HepG2 (cell line): Measurements from ENCODE around the gene FANCL. TPM values are rescaled to one million over a fixed set of nuclear protein-coding genes. Genes with fewer than 3 reads are reported as not detected.

ENCODE experiments used
- ATAC-seq: fragments of 200-7000 bp; cut with Tn5 transposase; 3 replicates; pipeline ENCODE4 v1.9.1; 2020; ENCODE audit warnings: mild to moderate bottlenecking, moderate library complexity
- BruUV-seq: library from RNA; stranded (reverse); fragments of 400-500 nt; replicated peaks from 2 replicates; lab custom pipeline; 2021; lab: Mats Ljungman, UMichigan
- CTCF ChIA-PET: fragments of 300-600 bp; formaldehyde crosslinking; extraction: SDS; loops from one replicate; lab custom pipeline; 2021; ENCODE audit warnings: low total read pairs, inconsistent platforms, low intra/inter-chr PET ratio; lab: Yijun Ruan, JAX
- POLR2A ChIA-PET: fragments of 350-600 bp; sonication (Branson Sonifier 250); formaldehyde crosslinking; loops from one replicate; lab custom pipeline; 2020; ENCODE audit warnings: antibody characterized with exemption, inconsistent platforms; lab: Yijun Ruan, JAX
- DNase-seq: peaks from one replicate; pipeline ENCODE4 v3.0.0-alpha.2; 2015; ENCODE audit warnings: low spot score
- FAIRE-seq: peaks from 3 replicates; lab custom pipeline; 2011; peaks lifted over from hg19 to GRCh38; lab: Jason Lieb, UNC
- H2AFZ ChIP-seq: one replicate; pipeline ENCODE4 v1.6.1; 2011; ENCODE audit warnings: low read length, inconsistent platforms
- H3K27ac ChIP-seq: fragments of 300-600 bp; 3 replicates; pipeline ENCODE4 v1.8.0; 2011; ENCODE audit warnings: mixed run types, mild to moderate bottlenecking, mixed read lengths, low read length, inconsistent platforms; ENCODE audit not compliant: insufficient read depth; ENCODE audit errors: extremely low read length
- H3K27me3 ChIP-seq, 2 experiments: fragments of 200-600 bp in 1 of 2; 2 replicates in 1 of 2; 3 replicates in 1 of 2; pipeline versions ENCODE4 v1.6.0 to v1.8.0; 2011; ENCODE audit warnings: low read length in 2 of 2, mild to moderate bottlenecking in 2 of 2, moderate library complexity in 2 of 2, inconsistent platforms in 1 of 2; ENCODE audit not compliant: insufficient read depth in 2 of 2, control insufficient read depth in 1 of 2
- H3K36me3 ChIP-seq, 2 experiments: fragments of 200-600 bp in 1 of 2; replicated peaks in 1 of 2; 2 replicates in 1 of 2; 3 replicates in 1 of 2; pipeline versions ENCODE4 v1.5.1 to v1.8.0; 2011; ENCODE audit warnings: low read length in 2 of 2, inconsistent platforms in 1 of 2; ENCODE audit not compliant: insufficient read depth in 2 of 2, control insufficient read depth in 1 of 2
- H3K4me1 ChIP-seq: 2 replicates; pipeline ENCODE4 v1.5.1; 2012; ENCODE audit warnings: low read length, inconsistent platforms; ENCODE audit not compliant: insufficient read depth
- H3K4me2 ChIP-seq: 2 replicates; pipeline ENCODE4 v1.6.0; 2011; ENCODE audit warnings: low read depth, low read length, inconsistent platforms
- H3K4me3 ChIP-seq, 3 experiments: fragments of 200-600 bp in 1 of 3; sonication (generic), shearing (Covaris generic) in 1 of 3; replicated peaks in 1 of 3; 2 replicates each; pipeline ENCODE4 v1.5.1; 2011 to 2016; ENCODE audit warnings: low read length in 3 of 3, inconsistent platforms in 2 of 3, low read depth in 2 of 3, mild to moderate bottlenecking in 2 of 3, control low read depth in 1 of 3, mixed read lengths in 1 of 3; ENCODE audit not compliant: insufficient read depth in 1 of 3
- H3K79me2 ChIP-seq: one replicate; pipeline ENCODE4 v1.6.1; 2011; ENCODE audit warnings: low read length, inconsistent platforms; ENCODE audit not compliant: insufficient read depth
- H3K9ac ChIP-seq: 2 replicates; pipeline ENCODE4 v1.6.0; 2011; ENCODE audit warnings: mild to moderate bottlenecking, low read depth, low read length, inconsistent platforms; ENCODE audit not compliant: insufficient read depth
- H3K9me3 ChIP-seq: 2 replicates; pipeline ENCODE4 v1.5.1; 2012; ENCODE audit warnings: mild to moderate bottlenecking, low read length
- H4K20me1 ChIP-seq: 2 replicates; pipeline ENCODE4 v1.6.0; 2011; ENCODE audit warnings: inconsistent platforms, mild to moderate bottlenecking, low read length, moderate library complexity; ENCODE audit not compliant: insufficient read depth
- CBX1 ChIP-seq: IDR thresholded peaks from one replicate; pipeline ENCODE4 v1.6.1; 2016; ENCODE audit warnings: antibody characterized with exemption, low read depth
- GPN1 ChIP-seq: sonication (generic); formaldehyde crosslinking; IDR thresholded peaks from 2 replicates; pipeline ENCODE4 v1.5.1; 2020; ENCODE audit warnings: missing genetic modification reagents, borderline replicate concordance
- ISX ChIP-seq: sonication (generic); formaldehyde crosslinking; conservative IDR thresholded peaks from 2 replicates; pipeline ENCODE4 v1.5.0; 2020; ENCODE audit warnings: missing genetic modification reagents
- KDM6A ChIP-seq: IDR thresholded peaks from 2 replicates; pipeline ENCODE4 v1.6.1; 2016; ENCODE audit warnings: low read depth
- MAFK ChIP-seq, 2 experiments: IDR thresholded peaks in 1 of 2; conservative IDR thresholded peaks in 1 of 2; 2 replicates each; pipeline ENCODE4 v1.6.1; 2011; ENCODE audit warnings: improper control_type of control experiment in 2 of 2, low read length in 2 of 2
- NFE2L2 ChIP-seq: fragments of 150-350 bp; IDR thresholded peaks from 2 replicates; pipeline ENCODE4 v1.6.1; 2014; ENCODE audit warnings: low read length
- TCF7 ChIP-seq: sonication (generic); IDR thresholded peaks from 2 replicates; pipeline ENCODE4 v1.6.1; 2016; ENCODE audit warnings: antibody characterized with exemption, low read depth
- XBP1 ChIP-seq: sonication (generic); formaldehyde crosslinking; IDR thresholded peaks from 2 replicates; pipeline ENCODE4 v1.5.0; 2020; ENCODE audit warnings: missing genetic modification reagents
- ZFP90 ChIP-seq: sonication (generic); formaldehyde crosslinking; IDR thresholded peaks from 2 replicates; pipeline ENCODE4 v1.8.0; 2022; ENCODE audit warnings: missing genetic modification reagents, mild to moderate bottlenecking, inconsistent platforms, borderline replicate concordance
- ZNF841 ChIP-seq: sonication (generic); formaldehyde crosslinking; IDR thresholded peaks from 2 replicates; pipeline ENCODE4 v1.8.1; 2023; ENCODE audit warnings: missing genetic modification reagents, borderline replicate concordance
- whole genome bisulfite sequencing: methylation state at CpG from one replicate; pipeline ENCODE4 v1.1.6; 2017; ENCODE audit warnings: low lambda C conversion rate; 5-methylcytosine and 5-hydroxymethylcytosine counted together
- in situ Hi-C: cut with HindIII; loops from 2 replicates; pipeline ENCODE4 v1.10.0; 2017; ENCODE audit warnings: low pct_unique_long_range_greater_than_20kb; ENCODE audit not compliant: extremely low pct_ligation_motif_present
- intact Hi-C: fragments of 100-400 bp; cut with micrococcal nuclease; formaldehyde crosslinking; loops from one replicate; pipeline ENCODE4 v1.10.0; 2022; ENCODE audit not compliant: unreplicated experiment
- polyA plus RNA-seq, 8 experiments: library from polyadenylated mRNA; depleted of rRNA in 3 of 8; stranded (reverse) in 7 of 8; unstranded in 1 of 8; fragments of >200 nt; fragmentation: Illumina TruSeq in 4 of 8; extraction: Trizol in 4 of 8; gene quantifications; 2 replicates each; pipeline versions ENCODE4 v1.2.1 to v1.2.3, GENCODE V29; 2011 to 2016; ENCODE audit warnings: low read depth in 4 of 8, missing spikeins in 1 of 8, mixed read lengths in 1 of 8; ENCODE audit not compliant: insufficient read depth in 1 of 8
- total RNA-seq, 5 experiments: library from RNA; depleted of rRNA; stranded (reverse); fragments of >200 nt; fragmentation: Illumina TruSeq; extraction: Trizol; gene quantifications; 2 replicates each; pipeline ENCODE4 v1.2.3, GENCODE V29; 2016; ENCODE audit warnings: low read depth in 1 of 5
- TF ChIP-seq, protein P1 (sequence below): IDR thresholded peaks from 2 replicates; pipeline ENCODE4 v1.6.1; 2016
- TF ChIP-seq, protein P2 (sequence below): sonication (generic); formaldehyde crosslinking; IDR thresholded peaks from 2 replicates; pipeline ENCODE4 v1.8.1; 2023; ENCODE audit warnings: mild to moderate bottlenecking, inconsistent platforms, moderate library complexity, missing genetic modification reagents, borderline replicate concordance
- TF ChIP-seq, protein P3 (sequence below), 2 experiments: IDR thresholded peaks; 2 replicates each; pipeline ENCODE4 v1.6.1; 2011 to 2012; ENCODE audit warnings: low read length in 2 of 2, borderline replicate concordance in 1 of 2, low read depth in 1 of 2, mild to moderate bottlenecking in 1 of 2, moderate library complexity in 1 of 2

FANCL gene
- total and polyA plus RNA-seq, 2 of the 13 experiments (the other 11 are each of a cell fraction or from before 2014, with no cell fraction given) = 40.7 to 66.8 TPM

DNA sequence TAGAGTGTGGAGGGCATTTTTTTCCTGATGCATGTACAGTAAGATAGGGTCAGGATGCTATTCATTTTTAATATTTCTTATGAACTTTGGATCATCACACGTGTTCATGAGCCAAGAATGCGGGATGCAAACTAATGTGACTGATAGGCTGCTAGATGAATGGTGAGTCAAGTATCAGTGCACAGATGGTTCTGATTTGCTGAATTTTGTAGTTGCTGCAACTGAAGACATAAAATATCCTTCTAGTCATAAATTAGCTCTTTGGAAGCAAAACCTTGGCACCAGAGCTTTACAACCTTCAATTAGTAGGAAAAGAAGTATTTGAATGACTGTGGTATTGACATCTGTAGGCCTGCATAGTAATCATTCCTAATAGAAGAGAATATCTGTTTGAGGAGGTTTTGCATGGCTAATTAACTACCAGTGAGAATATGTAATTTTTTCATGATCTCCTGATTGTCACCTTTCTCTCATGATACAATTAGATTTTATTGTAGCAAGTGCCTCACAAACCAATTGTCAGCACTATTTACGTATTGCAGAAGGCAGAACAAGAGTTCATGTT is 100.5 kb downstream of the FANCL start:
- Histone ChIP-seq H3K4me1 (no peaks in the 10 kb centered on the region), H3K27ac (no peak overlapping the region), H3K4me3 (no peak overlapping the region), H2AFZ (no peak overlapping the region), H4K20me1 (no peaks in the 10 kb centered on the region), H3K79me2 (no peaks in the 10 kb centered on the region), H3K27me3 (no peaks in the 10 kb centered on the region), H3K9me3 (no peaks in the 10 kb centered on the region), H3K36me3 (no peaks in the 10 kb centered on the region; a peak in 1 of 5 replicates), H3K4me2 (no peak overlapping the region), H3K9ac (no peak overlapping the region)
- no peak for ATAC-seq
- intact Hi-C loops = no loop called here
- no peak for FAIRE-seq
- TF ChIP-seq, protein P1, sequence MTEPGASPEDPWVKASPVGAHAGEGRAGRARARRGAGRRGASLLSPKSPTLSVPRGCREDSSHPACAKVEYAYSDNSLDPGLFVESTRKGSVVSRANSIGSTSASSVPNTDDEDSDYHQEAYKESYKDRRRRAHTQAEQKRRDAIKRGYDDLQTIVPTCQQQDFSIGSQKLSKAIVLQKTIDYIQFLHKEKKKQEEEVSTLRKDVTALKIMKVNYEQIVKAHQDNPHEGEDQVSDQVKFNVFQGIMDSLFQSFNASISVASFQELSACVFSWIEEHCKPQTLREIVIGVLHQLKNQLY = no peak
- 0 out of 4 replicates have a peak, but pooled peaks of 1 of the 2 experiments have one; percentile 8 for TF ChIP-seq MAFK (conservative IDR thresholded peaks at IDR 0.05 in 1 of 2, IDR thresholded peaks at IDR 0.05 in 1 of 2; ENCODE audit: low read length in 2 of 2)
- in situ Hi-C loops = no loop called here
- 97% methylated on average over 3 of the region's 3 CpGs for WGBS
- CTCF ChIA-PET = no interaction called here
- BruUV-seq = no TSS peak
- no peak for DNase-seq
- POLR2A ChIA-PET = no interaction called here

DNA sequence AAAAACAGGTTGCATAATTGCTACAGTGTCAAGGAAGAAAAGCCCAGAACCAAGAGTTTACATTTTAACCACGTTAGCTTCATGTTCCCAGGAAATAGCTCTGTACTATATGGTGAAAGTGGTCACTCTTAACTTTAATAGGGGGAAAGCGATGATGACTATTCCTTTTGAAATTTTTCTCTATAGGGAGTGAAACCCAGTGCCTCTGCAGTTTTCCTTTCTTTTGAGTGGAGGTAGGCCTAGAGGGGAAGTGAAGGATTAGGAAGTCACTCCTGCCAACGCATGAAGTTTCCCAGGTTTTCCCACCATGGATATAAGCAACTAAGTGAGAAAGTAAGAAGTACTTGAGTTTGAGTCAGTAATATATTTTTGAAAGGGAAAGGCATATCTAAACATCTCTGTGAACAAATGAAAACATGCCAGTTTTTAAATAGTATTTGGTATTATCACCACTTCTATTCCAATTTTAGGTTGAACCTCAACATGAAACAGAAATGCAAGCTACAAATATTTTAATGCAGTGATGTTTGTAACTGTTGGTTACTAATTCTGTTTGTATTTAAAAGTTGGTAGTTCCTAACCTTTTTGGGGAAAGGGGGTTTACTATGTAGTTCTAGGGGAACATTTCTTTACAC is 102.6 kb downstream of the FANCL start:
- ATAC-seq (no peak), FAIRE-seq (no peak), DNase-seq (no peak)
- WGBS = 97% methylated on average over 3 of the region's 3 CpGs
- Histone ChIP-seq H3K9ac (no peak overlapping the region), H3K9me3 (no peaks in the 10 kb centered on the region), H3K27ac (no peak overlapping the region), H3K27me3 (no peaks in the 10 kb centered on the region), H3K79me2 (no peaks in the 10 kb centered on the region), H2AFZ (no peak overlapping the region), H3K4me2 (no peak overlapping the region), H3K4me1 (no peaks in the 10 kb centered on the region), H4K20me1 (no peaks in the 10 kb centered on the region), H3K36me3 (no peaks in the 10 kb centered on the region; a peak in 1 of 5 replicates), H3K4me3 (no peak overlapping the region)
- intact Hi-C loops = loop anchor here (10.0 kb wide), 1 partner anchor 226 kb away; no protein-coding TSS in a partner anchor
- CTCF ChIA-PET = no interaction called here
- POLR2A ChIA-PET = no interaction called here
- in situ Hi-C loops = no loop called here
- BruUV-seq = no TSS peak
- no peak for TF ChIP-seq KDM6A (CRISPR knock-in tag)
- TF ChIP-seq, protein P2, sequence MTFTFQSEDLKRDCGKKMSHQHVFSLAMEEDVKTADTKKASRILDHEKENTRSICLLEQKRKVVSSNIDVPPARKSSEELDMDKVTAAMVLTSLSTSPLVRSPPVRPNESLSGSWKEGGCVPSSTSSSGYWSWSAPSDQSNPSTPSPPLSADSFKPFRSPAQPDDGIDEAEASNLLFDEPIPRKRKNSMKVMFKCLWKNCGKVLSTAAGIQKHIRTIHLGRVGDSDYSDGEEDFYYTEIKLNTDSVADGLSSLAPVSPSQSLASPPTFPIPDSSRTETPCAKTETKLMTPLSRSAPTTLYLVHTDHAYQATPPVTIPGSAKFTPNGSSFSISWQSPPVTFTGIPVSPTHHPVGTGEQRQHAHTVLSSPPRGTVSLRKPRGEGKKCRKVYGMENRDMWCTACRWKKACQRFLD (CRISPR knock-in tag) = no peak
- no peak for TF ChIP-seq XBP1
- TF ChIP-seq GPN1 = no peak
- no peak for TF ChIP-seq TCF7
- no peak for TF ChIP-seq ZNF841 (CRISPR knock-in tag)
- TF ChIP-seq, protein P3, sequence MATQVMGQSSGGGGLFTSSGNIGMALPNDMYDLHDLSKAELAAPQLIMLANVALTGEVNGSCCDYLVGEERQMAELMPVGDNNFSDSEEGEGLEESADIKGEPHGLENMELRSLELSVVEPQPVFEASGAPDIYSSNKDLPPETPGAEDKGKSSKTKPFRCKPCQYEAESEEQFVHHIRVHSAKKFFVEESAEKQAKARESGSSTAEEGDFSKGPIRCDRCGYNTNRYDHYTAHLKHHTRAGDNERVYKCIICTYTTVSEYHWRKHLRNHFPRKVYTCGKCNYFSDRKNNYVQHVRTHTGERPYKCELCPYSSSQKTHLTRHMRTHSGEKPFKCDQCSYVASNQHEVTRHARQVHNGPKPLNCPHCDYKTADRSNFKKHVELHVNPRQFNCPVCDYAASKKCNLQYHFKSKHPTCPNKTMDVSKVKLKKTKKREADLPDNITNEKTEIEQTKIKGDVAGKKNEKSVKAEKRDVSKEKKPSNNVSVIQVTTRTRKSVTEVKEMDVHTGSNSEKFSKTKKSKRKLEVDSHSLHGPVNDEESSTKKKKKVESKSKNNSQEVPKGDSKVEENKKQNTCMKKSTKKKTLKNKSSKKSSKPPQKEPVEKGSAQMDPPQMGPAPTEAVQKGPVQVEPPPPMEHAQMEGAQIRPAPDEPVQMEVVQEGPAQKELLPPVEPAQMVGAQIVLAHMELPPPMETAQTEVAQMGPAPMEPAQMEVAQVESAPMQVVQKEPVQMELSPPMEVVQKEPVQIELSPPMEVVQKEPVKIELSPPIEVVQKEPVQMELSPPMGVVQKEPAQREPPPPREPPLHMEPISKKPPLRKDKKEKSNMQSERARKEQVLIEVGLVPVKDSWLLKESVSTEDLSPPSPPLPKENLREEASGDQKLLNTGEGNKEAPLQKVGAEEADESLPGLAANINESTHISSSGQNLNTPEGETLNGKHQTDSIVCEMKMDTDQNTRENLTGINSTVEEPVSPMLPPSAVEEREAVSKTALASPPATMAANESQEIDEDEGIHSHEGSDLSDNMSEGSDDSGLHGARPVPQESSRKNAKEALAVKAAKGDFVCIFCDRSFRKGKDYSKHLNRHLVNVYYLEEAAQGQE (IDR thresholded peaks at IDR 0.05; ENCODE audit: borderline replicate concordance in 1 of 2, low read depth in 1 of 2, low read length in 2 of 2) = no peak
- no peak for TF ChIP-seq ISX (CRISPR knock-in tag)
- no peak for TF ChIP-seq CBX1
- no peak for TF ChIP-seq ZFP90 (CRISPR knock-in tag)
- TF ChIP-seq NFE2L2 = no peak
